ENCODE results near the gene CTSL. TPM values are rescaled to one million over a fixed set of nuclear protein-coding genes. Genes with fewer than 3 reads are reported as not detected.

Gene CTSL
- total RNA-seq, 1 donor from 2014 or later = 140 TPM

Other genes with a start within 250 kb of the CTSL start
- gene DAPK1, start 228.3 kb upstream of the CTSL start, total RNA-seq = 6.3 TPM
- not detected for gene SPATA31E1, start 156.8 kb downstream of the CTSL start, total RNA-seq
- gene SPATA31C1, start 191.8 kb downstream of the CTSL start, total RNA-seq = not detected
- gene CDK20, start 248.4 kb downstream of the CTSL start, total RNA-seq = 2.8 TPM

Data from Right ventricle myocardium inferior (tissue), 1 donor.